H1 (cell line): ENCODE data around the gene MBP. TPM values are rescaled to one million over a fixed set of nuclear protein-coding genes. Genes with fewer than 3 reads are reported as not detected.

Experiments used
- CTCF ChIA-PET: fragments of 300-600 bp; sonication (Branson Sonifier 250); formaldehyde crosslinking; loops from one replicate; lab custom pipeline; 2021; ENCODE audit not compliant: partially characterized antibody; lab: Charles Lee
- POLR2A ChIA-PET: fragments of 300-600 bp; sonication (Branson Sonifier 250); formaldehyde crosslinking; loops from one replicate; lab custom pipeline; 2021; ENCODE audit warnings: inconsistent platforms; ENCODE audit not compliant: partially characterized antibody; lab: Charles Lee
- DNase-seq, 2 experiments: peaks; one replicate each; pipeline versions ENCODE4 v3.0.0 to v3.0.0-alpha.2; 2010 to 2022; ENCODE audit warnings: low spot score in 2 of 2, low read depth in 1 of 2, mixed read lengths in 1 of 2
- FAIRE-seq: peaks from 2 replicates; lab custom pipeline; 2011; peaks lifted over from hg19 to GRCh38; lab: Jason Lieb, UNC
- H2AFZ ChIP-seq: 2 replicates; pipeline ENCODE4 v1.8.1; 2012; ENCODE audit warnings: low read length, inconsistent platforms
- H2AK5ac ChIP-seq: 2 replicates; pipeline ENCODE4 v1.6.1; 2013; ENCODE audit warnings: low read depth, low read length
- H2BK120ac ChIP-seq: replicated peaks from 2 replicates; pipeline ENCODE3; 2013; ENCODE audit warnings: low read depth, low read length, inconsistent platforms
- H2BK12ac ChIP-seq: 2 replicates; pipeline ENCODE4 v1.6.1; 2013; ENCODE audit warnings: low read depth, low read length
- H2BK15ac ChIP-seq: 2 replicates; pipeline ENCODE4 v1.6.1; 2013; ENCODE audit warnings: low read length
- H2BK20ac ChIP-seq: 2 replicates; pipeline ENCODE4 v1.6.1; 2013; ENCODE audit warnings: low read length
- H2BK5ac ChIP-seq: 2 replicates; pipeline ENCODE4 v1.6.1; 2013; ENCODE audit warnings: low read depth, low read length
- H3K14ac ChIP-seq: 2 replicates; pipeline ENCODE4 v1.6.1; 2013; ENCODE audit warnings: inconsistent platforms; ENCODE audit not compliant: insufficient read length
- H3K18ac ChIP-seq: 2 replicates; pipeline ENCODE4 v1.6.1; 2013; ENCODE audit warnings: low read length; ENCODE audit errors: extremely low read depth
- H3K23ac ChIP-seq: 2 replicates; pipeline ENCODE4 v1.6.1; 2013; ENCODE audit warnings: inconsistent platforms; ENCODE audit not compliant: insufficient read length
- H3K23me2 ChIP-seq: 2 replicates; pipeline ENCODE4 v1.6.1; 2013; ENCODE audit warnings: low read depth, low read length
- H3K27ac ChIP-seq: 2 replicates; pipeline ENCODE4 v1.6.1; 2011; ENCODE audit warnings: low read depth, low read length, inconsistent platforms
- H3K27me3 ChIP-seq, 4 experiments: replicated peaks in 1 of 4; 1 replicate in 1 of 4; 2 replicates in 3 of 4; pipeline versions ENCODE4 v1.6.1 to v1.8.1; 2011 to 2013; ENCODE audit warnings: low read length in 3 of 4, mild to moderate bottlenecking in 3 of 4, inconsistent platforms in 2 of 4, mixed read lengths in 2 of 4, moderate library complexity in 1 of 4; ENCODE audit not compliant: control insufficient read depth in 3 of 4, insufficient read depth in 3 of 4; ENCODE audit errors: extremely low read depth in 1 of 4
- H3K36me3 ChIP-seq, 4 experiments: 2 replicates each; pipeline versions ENCODE4 v1.6.1 to v1.8.1; 2011 to 2013; ENCODE audit warnings: mild to moderate bottlenecking in 4 of 4, low read length in 3 of 4, moderate library complexity in 2 of 4, control low read depth in 1 of 4, inconsistent platforms in 1 of 4; ENCODE audit not compliant: insufficient read depth in 4 of 4, control insufficient read depth in 2 of 4
- H3K4ac ChIP-seq: replicated peaks from 2 replicates; pipeline ENCODE3; 2013; ENCODE audit warnings: low read length, low read depth, mixed read lengths, inconsistent platforms; ENCODE audit not compliant: insufficient read length
- H3K4me1 ChIP-seq, 4 experiments: replicated peaks in 1 of 4; 1 replicate in 1 of 4; 2 replicates in 3 of 4; pipeline versions ENCODE4 v1.6.1 to v1.8.1; 2011 to 2013; ENCODE audit warnings: low read length in 3 of 4, inconsistent platforms in 2 of 4, mixed read lengths in 1 of 4; ENCODE audit not compliant: insufficient read depth in 4 of 4, control insufficient read depth in 3 of 4
- H3K4me2 ChIP-seq, 2 experiments: 2 replicates each; pipeline versions ENCODE4 v1.6.1 to v1.8.1; 2011 to 2013; ENCODE audit warnings: low read depth in 2 of 2, low read length in 2 of 2, control low read depth in 1 of 2, inconsistent platforms in 1 of 2, mild to moderate bottlenecking in 1 of 2; ENCODE audit not compliant: insufficient read depth in 1 of 2
- H3K4me3 ChIP-seq, 4 experiments: fragments of 200-600, 300-600 bp in 1 of 4; sonication (generic), shearing (Covaris generic), sonication (Bioruptor Twin) in 1 of 4; 2 replicates each; pipeline versions ENCODE4 v1.5.1 to v1.8.1; 2011 to 2016; ENCODE audit warnings: low read length in 4 of 4, low read depth in 3 of 4, control low read depth in 2 of 4, inconsistent platforms in 2 of 4, mild to moderate bottlenecking in 2 of 4, mixed read lengths in 1 of 4, moderate library complexity in 1 of 4; ENCODE audit not compliant: insufficient read depth in 2 of 4; ENCODE audit errors: extremely low read depth in 1 of 4
- H3K56ac ChIP-seq: replicated peaks from 2 replicates; pipeline ENCODE3; 2013; ENCODE audit warnings: low read depth, mild to moderate bottlenecking, mixed read lengths, low read length, inconsistent platforms; ENCODE audit not compliant: insufficient read length
- H3K79me1 ChIP-seq: 2 replicates; pipeline ENCODE4 v1.6.1; 2013; ENCODE audit warnings: low read depth, low read length, control low read depth
- H3K79me2 ChIP-seq, 2 experiments: 2 replicates each; pipeline versions ENCODE4 v1.6.1 to v1.8.1; 2012 to 2013; ENCODE audit warnings: low read length in 2 of 2, mild to moderate bottlenecking in 2 of 2, inconsistent platforms in 1 of 2; ENCODE audit not compliant: insufficient read depth in 2 of 2, control insufficient read depth in 1 of 2
- H3K9ac ChIP-seq, 4 experiments: replicated peaks in 1 of 4; 1 replicate in 1 of 4; 2 replicates in 3 of 4; pipeline versions ENCODE4 v1.6.1 to v1.8.1; 2011 to 2013; ENCODE audit warnings: low read depth in 3 of 4, low read length in 3 of 4, control low read depth in 2 of 4, mild to moderate bottlenecking in 2 of 4, moderate library complexity in 2 of 4, inconsistent platforms in 1 of 4; ENCODE audit errors: extremely low read depth in 1 of 4
- H3K9me3 ChIP-seq, 2 experiments: 2 replicates each; pipeline versions ENCODE4 v1.6.1 to v1.8.1; 2012 to 2013; ENCODE audit warnings: mild to moderate bottlenecking in 2 of 2, moderate library complexity in 2 of 2, control low read depth in 1 of 2, inconsistent platforms in 1 of 2, low read depth in 1 of 2, low read length in 1 of 2, mixed read lengths in 1 of 2; ENCODE audit not compliant: insufficient read depth in 2 of 2
- H4K20me1 ChIP-seq, 2 experiments: replicated peaks in 1 of 2; 2 replicates each; pipeline versions ENCODE3 to v1.8.1; 2011 to 2013; ENCODE audit warnings: inconsistent platforms in 2 of 2, low read length in 2 of 2, mild to moderate bottlenecking in 1 of 2; ENCODE audit not compliant: insufficient read depth in 2 of 2, control insufficient read depth in 1 of 2
- H4K5ac ChIP-seq: 2 replicates; pipeline ENCODE4 v1.6.1; 2013; ENCODE audit warnings: low read length, low read depth, mixed read lengths, inconsistent platforms; ENCODE audit not compliant: insufficient read length
- H4K8ac ChIP-seq: 2 replicates; pipeline ENCODE4 v1.8.0; 2013; ENCODE audit warnings: mild to moderate bottlenecking, moderate library complexity, low read length, inconsistent platforms; ENCODE audit not compliant: insufficient read depth; ENCODE audit errors: extremely low read depth
- H4K91ac ChIP-seq: replicated peaks from 2 replicates; pipeline ENCODE3; 2013; ENCODE audit warnings: low read length, mixed read lengths, inconsistent platforms; ENCODE audit not compliant: insufficient read length
- CEBPB ChIP-seq: IDR thresholded peaks from 2 replicates; pipeline ENCODE4 v1.6.1; 2012; ENCODE audit warnings: low read depth, low read length
- GABPA ChIP-seq: IDR thresholded peaks from 2 replicates; pipeline ENCODE4 v1.6.1; 2011; ENCODE audit warnings: mild to moderate bottlenecking, low read length, moderate library complexity, borderline replicate concordance; ENCODE audit not compliant: insufficient read depth
- KDM5A ChIP-seq: fragments of 200-600 bp; IDR thresholded peaks from 2 replicates; pipeline ENCODE4 v1.7.1; 2012; ENCODE audit warnings: mild to moderate bottlenecking, low read length, inconsistent platforms, mixed read lengths
- NRF1 ChIP-seq: IDR thresholded peaks from 2 replicates; pipeline ENCODE4 v1.6.1; 2011; ENCODE audit warnings: mild to moderate bottlenecking, low read depth, low read length, improper control_type of control experiment
- POLR2AphosphoS5 ChIP-seq: IDR thresholded peaks from 2 replicates; pipeline ENCODE4 v1.6.1; 2011; ENCODE audit warnings: low read depth, low read length
- RNF2 ChIP-seq: fragments of 200-900, 300-1000 bp; sonication (generic); IDR thresholded peaks from 2 replicates; pipeline ENCODE4 v1.7.1; 2016; ENCODE audit warnings: borderline replicate concordance, low read depth, mild to moderate bottlenecking, antibody characterized with exemption, low read length; ENCODE audit not compliant: poor library complexity, severe bottlenecking; ENCODE audit errors: missing control alignments
- SRF ChIP-seq: IDR thresholded peaks from 2 replicates; pipeline ENCODE4 v1.6.1; 2011; ENCODE audit warnings: mild to moderate bottlenecking, low read depth, low read length, moderate library complexity
- USF2 ChIP-seq: IDR thresholded peaks from 2 replicates; pipeline ENCODE4 v1.6.1; 2011; ENCODE audit warnings: low read length, improper control_type of control experiment
- WGBS, 2 experiments: shearing (Covaris generic) in 1 of 2; methylation state at CpG; one replicate each; pipeline versions ENCODE4 v1.1.6 to v1.1.7; 2013 to 2015; ENCODE audit warnings: low lambda C conversion rate in 2 of 2, mixed read lengths in 2 of 2, inconsistent platforms in 1 of 2, low coverage in 1 of 2, missing lambda C conversion rate in 1 of 2; ENCODE audit not compliant: insufficient replicate concordance in 2 of 2, insufficient coverage in 1 of 2, insufficient read length in 1 of 2; ENCODE audit errors: extremely low coverage in 1 of 2, missing lambda C conversion rate in 1 of 2; 5-methylcytosine and 5-hydroxymethylcytosine counted together
- polyA plus RNA-seq, 7 experiments: library from polyadenylated mRNA; depleted of rRNA in 3 of 7; stranded (reverse) in 5 of 7; unstranded in 2 of 7; fragments of >200 nt in 5 of 7; fragments of 200-250 nt in 2 of 7; gene quantifications; 1 replicate in 5 of 7; 2 replicates in 1 of 7; 4 replicates in 1 of 7; pipeline versions ENCODE4 v1.2.1 to v1.2.3, GENCODE V29; 2011 to 2013; ENCODE audit warnings: missing spikeins in 2 of 7, mixed read lengths in 2 of 7
- total RNA-seq: library from RNA; stranded (reverse); fragmentation: NEBNext Ultra II Directional; extraction: Animal tissue kit (Norgen Biotek cat#: 25700); gene quantifications from 2 replicates; pipeline ENCODE4 v1.2.1, GENCODE V29; 2021

Gene MBP
- total and polyA plus RNA-seq, 2 of the 8 experiments (the other 6 are each of a cell fraction or from before 2014, with no cell fraction given) = 7.7 to 19.2 TPM

GRCh38 chr18:76935722-76936337, 196.8 kb downstream of the MBP start:
- TF ChIP-seq RNF2 (no peak), CEBPB (no peak), NRF1 (no peak), KDM5A (no peak), USF2 (no peak), GABPA (no peak), POLR2AphosphoS5 (no peak), SRF (no peak)
- Histone ChIP-seq H3K79me2 (no peaks in the 10 kb centered on the region), H3K56ac (no peak overlapping the region), H2BK120ac (no peak overlapping the region), H2BK5ac (no peak overlapping the region), H3K27ac (no peak overlapping the region), H2BK20ac (no peak overlapping the region), H3K36me3 (peaks cover 0 to 12% (median 3%) of the 10 kb centered on the region in 4 experiments; a peak in 6 of 8 replicates), H3K14ac (no peak overlapping the region), H2BK12ac (no peak overlapping the region), H3K4me2 (no peak overlapping the region), H3K9me3 (no peaks in the 10 kb centered on the region), H4K91ac (no peak overlapping the region), H3K4ac (no peak overlapping the region), H3K4me3 (no peak overlapping the region), H4K5ac (no peak overlapping the region), H4K8ac (no peak overlapping the region), H3K23me2 (no peaks in the 10 kb centered on the region), H3K18ac (no peak overlapping the region), H2BK15ac (no peak overlapping the region), H3K4me1 (no peaks in the 10 kb centered on the region), H3K79me1 (no peaks in the 10 kb centered on the region), H4K20me1 (peaks cover 0 to 1% of the 10 kb centered on the region in 2 experiments), H2AK5ac (no peak overlapping the region), H2AFZ (no peak overlapping the region), H3K23ac (no peak overlapping the region), H3K27me3 (no peaks in the 10 kb centered on the region), H3K9ac (no peak overlapping the region)
- 94% methylated on average over 18 of the region's 18 CpGs; no CpG with 5 or more reads in 1 of the 2 experiments for WGBS, 2 experiments
- FAIRE-seq (no peak), DNase-seq (no peak)
- POLR2A ChIA-PET = no interaction called here
- CTCF ChIA-PET = interaction anchor here (1.2 to 3.7 kb wide), 7 partner anchors 9 to 133 kb away, joined by 3 to 19 read pairs (median 4); no protein-coding TSS in a partner anchor
